ENCODE measurements around the gene CASZ1.

Gene CASZ1

GRCh38 chr1:10697621-10698160, 98.8 kb downstream of the CASZ1 start:
- no peak for DNase-seq

- DNase-seq: no peak
Measured at GRCh38 chr1:10696977-10697376, 99.5 kb downstream of the CASZ1 start.

GRCh38 chr1:10694633-10695627, 101.5 kb downstream of the CASZ1 start:
- DNase-seq: peak; percentile 88

- DNase-seq: no peak
Measured at GRCh38 chr1:10694274-10694632, 102.2 kb downstream of the CASZ1 start.

- DNase-seq: no peak
Measured at GRCh38 chr1:10693497-10694273, 102.8 kb downstream of the CASZ1 start.

GRCh38 chr1:10693152-10693496, 103.3 kb downstream of the CASZ1 start:
- DNase-seq: no peak

GRCh38 chr1:10692401-10693021, 103.9 kb downstream of the CASZ1 start:
- peak; percentile 72 for DNase-seq

GRCh38 chr1:10691740-10692125, 104.7 kb downstream of the CASZ1 start:
- no peak for DNase-seq

GRCh38 chr1:10691075-10691739, 105.2 kb downstream of the CASZ1 start:
- DNase-seq: no peak

- DNase-seq: no peak
Measured at GRCh38 chr1:10690484-10690883, 106.0 kb downstream of the CASZ1 start.

GRCh38 chr1:10688409-10688786, 108.0 kb downstream of the CASZ1 start:
- DNase-seq: no peak

GRCh38 chr1:10687782-10688408, 108.6 kb downstream of the CASZ1 start:
- no peak for DNase-seq

- no peak for DNase-seq
Measured at GRCh38 chr1:10687251-10687651, 109.2 kb downstream of the CASZ1 start.

GRCh38 chr1:10686404-10687040, 109.9 kb downstream of the CASZ1 start:
- peak; percentile 72 for DNase-seq

- no peak for DNase-seq
Measured at GRCh38 chr1:10685808-10686403, 110.5 kb downstream of the CASZ1 start.

GRCh38 chr1:10685196-10685807, 111.1 kb downstream of the CASZ1 start:
- no peak for DNase-seq

- no peak for DNase-seq
Measured at GRCh38 chr1:10684221-10684620, 112.2 kb downstream of the CASZ1 start.

- DNase-seq: no peak
Measured at GRCh38 chr1:10682449-10683309, 113.8 kb downstream of the CASZ1 start.

- DNase-seq: no peak
Measured at GRCh38 chr1:10682108-10682445, 114.4 kb downstream of the CASZ1 start.

Data from islet precursor cell (in vitro differentiated cells).